KBM-7 (cell line): ENCODE measurements around the gene UBTD2.
A peak's percentile ranks its signal among the peaks of the same experiment; 100 is the strongest.

Experiments used
- DNase-seq: peaks from one replicate; pipeline ENCODE4 v3.0.0-alpha.2; 2015
- in situ Hi-C: fragments of 300-500 bp; cut with MboI; formaldehyde crosslinking; loops from 2 replicates; pipeline ENCODE4 v1.14.3; 2020; ENCODE audit warnings: low sequenced_read_pairs, low pct_unique_long_range_greater_than_20kb, mixed read lengths

The UBTD2 gene

DNA sequence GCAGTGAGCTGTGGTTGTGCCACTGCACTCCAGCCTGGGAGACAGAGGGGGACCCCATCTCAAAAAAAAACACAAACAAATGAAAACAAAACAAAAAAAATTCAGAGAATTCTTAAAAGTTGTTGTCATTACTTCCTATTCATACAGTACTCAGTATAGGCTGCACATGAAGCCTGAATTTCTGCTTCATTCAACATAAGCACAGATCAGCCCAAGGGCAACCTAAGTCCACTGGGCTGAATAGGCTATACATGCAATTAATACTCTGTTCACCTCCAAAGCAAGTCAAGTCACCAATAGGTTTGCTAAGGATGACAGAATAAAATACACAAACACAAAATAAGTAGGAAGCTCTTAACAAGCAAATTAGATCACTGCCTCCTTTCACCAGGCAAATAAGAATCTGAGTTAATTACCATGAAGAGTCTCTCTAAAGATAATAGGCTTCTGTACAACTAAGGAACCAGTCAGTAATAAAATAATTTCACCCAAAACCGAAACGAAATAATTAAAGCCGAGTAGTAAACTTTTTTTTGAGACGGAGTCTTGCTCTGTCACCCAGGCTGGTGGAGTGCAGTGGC is 18.7 kb downstream of the UBTD2 start:
- no peak for DNase-seq
- in situ Hi-C loops = no loop called here

DNA sequence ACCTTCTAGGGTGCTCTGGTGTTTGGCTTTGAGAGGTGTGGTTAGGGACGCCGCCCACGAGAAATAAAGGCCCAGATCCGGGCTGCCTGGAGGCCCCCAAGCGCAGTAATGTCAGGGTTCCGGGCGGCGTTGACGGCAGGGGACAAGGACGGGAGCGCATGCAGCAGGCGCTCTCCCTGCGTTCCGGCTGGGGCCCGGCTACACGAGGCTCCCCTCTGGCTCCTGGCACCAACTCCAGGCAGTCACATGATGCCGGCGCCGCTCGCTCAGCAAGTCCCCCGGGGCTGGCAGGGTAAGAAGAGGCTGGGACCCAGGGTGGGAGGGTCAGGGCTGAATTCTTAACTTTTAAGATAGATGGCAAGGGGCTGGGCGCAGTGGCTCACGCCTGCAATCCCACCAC is 28.1 kb downstream of the UBTD2 start:
- in situ Hi-C loops = no loop called here
- no peak for DNase-seq

DNA sequence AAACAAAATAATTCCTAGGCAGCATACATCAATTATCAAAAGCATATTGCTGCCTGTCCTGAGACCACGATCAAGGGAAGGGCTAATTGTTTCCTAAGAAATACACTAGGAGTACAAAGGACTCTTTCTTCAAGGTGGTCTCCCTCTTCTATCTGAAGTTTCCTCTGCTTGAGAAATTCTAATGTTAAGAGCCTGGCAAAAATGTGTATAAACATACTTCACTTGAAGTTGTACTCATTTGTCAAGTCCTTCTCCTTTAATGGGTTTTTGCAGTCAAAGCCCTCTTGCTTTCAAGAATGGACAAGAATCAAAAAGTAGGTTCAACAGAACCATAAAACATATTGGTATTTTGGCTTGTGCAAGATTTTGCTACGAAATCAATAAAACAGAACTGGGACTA is 31.1 kb downstream of the UBTD2 start:
- in situ Hi-C loops = no loop called here
- no peak for DNase-seq

DNA sequence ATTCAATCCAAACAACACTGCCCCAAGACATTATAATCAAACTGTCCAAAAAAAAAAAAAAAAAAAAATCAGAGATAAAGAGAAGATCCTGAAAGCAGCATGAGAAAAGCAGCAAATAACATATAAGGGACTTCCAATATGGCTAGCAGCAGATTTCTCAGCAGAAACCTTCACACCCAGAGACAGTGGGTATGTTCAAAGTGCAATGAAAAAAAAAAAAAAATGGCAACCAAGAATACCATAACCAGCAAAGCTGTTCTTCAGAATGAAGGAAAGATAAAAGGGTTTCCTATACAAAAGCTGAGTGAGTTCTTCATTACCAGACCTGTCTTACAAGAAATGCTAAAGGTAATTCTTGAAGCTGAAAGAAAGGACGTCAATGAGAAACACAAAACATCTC is 32.1 kb downstream of the UBTD2 start:
- no peak for DNase-seq

DNA sequence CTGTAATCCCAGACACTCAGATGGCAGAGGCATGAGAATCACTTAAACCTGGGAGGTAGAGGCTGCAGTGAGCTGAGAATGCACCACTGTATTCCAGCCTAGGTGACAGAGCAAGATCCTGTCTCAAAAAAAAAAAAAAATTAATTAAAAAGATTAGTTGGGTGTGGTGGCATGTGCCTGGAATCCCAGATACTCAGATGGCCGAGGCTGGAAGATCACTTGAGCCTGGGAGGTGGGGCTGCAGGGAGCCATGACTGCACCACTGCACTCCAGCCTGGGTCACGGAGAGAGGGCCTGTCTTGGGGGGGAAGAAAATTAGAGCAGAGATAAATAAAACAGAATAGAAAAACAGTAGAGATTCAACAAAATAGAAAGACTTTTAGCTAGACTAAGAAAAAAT is 34.9 kb downstream of the UBTD2 start:
- in situ Hi-C loops = no loop called here
- no peak for DNase-seq

More for the DNA sequence above, 32.1 kb downstream of the UBTD2 start:
- in situ Hi-C loops = no loop called here

DNA sequence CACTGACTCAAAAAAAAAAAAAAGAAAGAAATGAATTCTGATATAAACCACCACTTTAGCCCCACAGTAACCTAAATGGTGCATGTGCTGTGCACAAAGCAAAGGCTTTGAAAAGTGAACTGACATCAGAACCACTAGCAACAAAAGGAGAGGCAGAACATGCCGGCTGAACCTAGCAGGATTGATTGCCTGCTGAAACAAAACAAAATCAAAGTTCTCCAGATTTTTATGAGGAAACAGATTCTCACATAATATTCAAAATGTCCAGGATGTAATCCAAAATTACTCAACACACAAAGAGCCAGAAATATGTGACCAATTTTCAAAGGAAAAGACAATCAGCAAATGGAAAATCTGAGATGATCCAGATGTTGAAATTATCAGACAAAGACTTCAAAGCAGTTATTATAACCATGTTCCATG is 37.9 kb downstream of the UBTD2 start:
- in situ Hi-C loops = no loop called here
- no peak for DNase-seq

DNA sequence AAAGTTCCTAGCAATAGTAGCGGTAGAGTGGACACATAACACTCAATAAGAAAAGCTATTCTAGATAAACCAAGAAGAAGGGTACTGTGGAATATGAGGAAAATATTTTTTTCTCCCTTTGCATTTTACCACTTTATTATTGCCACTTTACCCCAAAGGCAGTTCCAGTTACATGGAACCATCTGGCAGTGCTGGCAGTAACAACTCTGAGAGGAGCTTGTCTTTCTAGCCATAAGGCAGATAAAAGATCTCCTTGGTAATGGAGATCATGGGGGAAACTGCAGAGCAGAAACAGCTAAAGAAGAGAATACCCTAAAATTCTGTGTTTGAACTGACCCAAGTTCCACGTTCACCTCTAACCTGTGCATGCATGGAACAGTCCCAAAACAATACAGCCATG is 38.5 kb downstream of the UBTD2 start:
- no peak for DNase-seq
- in situ Hi-C loops = no loop called here

DNA sequence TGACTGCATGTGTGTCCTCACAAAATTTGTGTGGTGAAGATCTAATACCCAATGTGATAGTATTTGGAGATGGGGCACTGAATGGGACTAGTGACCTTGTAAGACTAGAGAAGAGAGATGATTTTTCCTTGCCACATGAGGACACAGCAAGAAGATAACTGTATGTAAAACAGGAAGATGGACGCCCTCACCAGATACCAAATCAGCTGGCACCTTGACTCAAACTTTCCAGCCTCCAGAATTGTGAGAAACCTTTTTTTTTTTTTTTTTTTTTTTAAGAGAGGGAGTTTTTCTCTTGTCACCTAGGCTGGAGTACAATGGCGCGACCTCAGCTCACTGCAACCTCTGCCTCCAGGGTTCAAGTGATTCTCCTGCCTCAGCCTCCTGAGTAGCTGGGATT is 40.3 kb downstream of the UBTD2 start:
- in situ Hi-C loops = no loop called here
- no peak for DNase-seq

DNA sequence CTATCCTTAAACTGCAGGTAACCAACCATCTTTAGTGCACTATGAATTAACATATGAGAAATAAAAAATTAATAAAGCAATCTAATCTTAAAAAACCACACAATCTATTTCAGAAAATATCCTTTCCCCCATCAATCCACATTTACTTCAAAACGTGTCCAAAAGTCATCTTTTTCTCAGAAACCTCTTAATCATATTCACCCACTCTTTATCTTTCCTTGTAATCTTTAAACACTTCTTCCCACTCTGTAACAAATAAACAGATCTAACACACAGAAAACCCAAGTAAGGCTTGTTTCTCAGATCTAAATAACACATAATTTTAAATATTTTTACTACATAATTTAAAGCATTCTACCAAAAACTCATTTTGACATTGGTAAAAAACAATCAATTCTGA is 45.2 kb downstream of the UBTD2 start:
- DNase-seq = no peak
- in situ Hi-C loops = no loop called here

DNA sequence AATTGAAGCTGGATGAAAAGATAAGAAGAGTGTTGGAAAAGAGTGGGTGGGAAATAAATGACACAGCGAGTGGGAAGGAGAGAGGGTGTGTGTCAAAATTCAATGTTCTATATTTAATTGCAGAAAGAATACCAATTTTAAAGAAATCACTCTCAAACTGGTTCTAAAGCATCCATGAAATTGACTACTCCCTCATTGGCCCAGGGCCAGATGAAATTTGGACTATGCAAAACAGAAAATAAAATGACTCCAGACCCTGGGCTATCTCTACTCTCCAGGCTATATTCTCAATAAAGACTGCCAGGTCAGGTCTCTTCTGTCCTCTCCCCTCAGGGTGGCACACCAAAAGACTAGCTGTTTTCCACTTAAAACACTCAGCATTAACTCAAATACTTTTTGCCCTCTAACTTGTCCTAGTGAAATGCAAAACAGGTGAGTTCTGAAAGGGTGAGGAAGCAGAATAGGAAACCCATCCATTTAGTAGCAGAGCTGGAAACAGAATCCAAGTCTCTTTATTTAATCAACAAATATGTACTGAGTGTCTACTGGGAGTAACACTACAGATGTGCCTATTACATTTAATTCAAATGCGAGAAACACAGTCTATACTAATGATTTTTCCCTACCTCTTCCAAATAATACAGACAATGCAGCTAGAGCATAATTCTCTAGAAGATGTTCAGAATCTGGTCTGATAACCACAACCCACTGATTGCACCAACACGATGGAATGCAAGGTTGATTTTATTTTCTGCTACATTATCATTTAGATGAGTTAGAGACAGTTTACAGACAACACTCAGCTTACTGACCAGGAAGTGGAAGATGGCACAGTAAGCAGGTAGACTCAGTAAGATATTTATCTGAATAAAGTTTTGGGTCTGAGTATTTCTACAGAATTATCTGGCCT is 47.5 kb downstream of the UBTD2 start:
- in situ Hi-C loops = no loop called here
- DNase-seq = no peak

DNA sequence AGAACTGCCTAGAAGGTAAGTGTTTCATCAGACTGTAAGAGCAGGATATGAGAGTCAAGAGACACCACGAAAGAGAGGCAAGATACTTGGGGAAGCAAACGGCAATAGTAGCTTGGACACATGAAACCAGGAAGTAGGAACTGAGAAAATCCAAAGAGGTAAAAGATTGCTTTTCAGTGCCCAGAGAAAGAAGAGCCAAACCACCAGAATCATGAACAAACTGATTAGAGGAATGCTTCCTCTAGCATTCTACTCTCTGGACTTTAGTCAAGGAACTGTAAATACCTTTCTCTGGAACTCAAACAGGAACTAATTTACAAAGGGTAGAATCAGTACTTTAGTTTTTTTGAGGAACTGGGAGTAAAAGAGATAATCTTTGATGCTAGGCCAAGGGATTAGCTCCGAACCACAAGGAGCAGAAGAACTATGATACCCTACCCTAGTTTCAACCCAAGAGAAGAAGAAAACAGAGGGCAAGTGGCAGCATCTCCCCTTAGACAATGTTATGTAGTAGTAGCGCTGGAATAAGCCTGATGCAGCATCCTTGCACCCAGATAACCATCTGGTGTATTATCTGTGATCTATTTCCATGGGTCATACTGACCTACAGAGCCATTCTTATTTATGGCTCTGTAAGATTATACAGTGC is 48.3 kb downstream of the UBTD2 start:
- DNase-seq = peak; percentile 69
- in situ Hi-C loops = no loop called here

DNA sequence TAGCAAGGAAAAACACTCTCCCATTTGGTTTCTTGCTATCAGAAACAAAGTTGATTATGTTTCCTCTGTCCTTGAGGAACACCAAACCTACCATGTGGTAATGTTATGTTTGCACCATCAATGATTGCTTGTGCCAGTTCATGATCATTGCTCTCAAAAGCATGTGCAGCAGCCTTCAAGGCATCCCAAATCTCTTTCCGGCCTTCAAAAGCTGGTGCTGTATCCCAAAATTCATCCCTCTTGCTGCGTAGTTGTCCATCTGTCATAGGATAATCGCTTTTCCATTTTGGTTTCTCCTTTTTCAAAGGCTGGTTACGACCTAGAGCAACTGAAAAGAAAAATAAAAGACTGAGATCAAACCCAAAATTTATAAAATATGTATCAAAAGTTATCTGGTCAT is 49.5 kb downstream of the UBTD2 start:
- in situ Hi-C loops = no loop called here
- no peak for DNase-seq

DNA sequence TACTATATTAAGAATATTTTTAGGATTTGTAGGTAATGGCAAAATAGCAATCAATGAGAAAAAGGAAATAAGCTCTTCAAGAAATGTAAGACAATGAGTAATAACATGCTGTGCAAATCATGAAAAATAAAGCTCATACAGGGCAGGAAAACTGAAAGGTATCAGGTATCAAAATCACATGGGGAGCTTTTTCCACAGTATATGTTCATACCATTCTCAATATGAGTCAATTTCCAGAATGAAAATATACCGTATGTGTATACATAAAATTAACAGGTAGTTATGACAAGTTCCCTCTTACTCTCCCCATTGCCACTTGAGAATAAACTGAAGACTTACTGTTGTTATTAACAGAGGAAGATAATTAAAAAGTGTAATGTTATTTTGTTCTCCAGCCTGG is 53.7 kb downstream of the UBTD2 start:
- in situ Hi-C loops = no loop called here
- no peak for DNase-seq

DNA sequence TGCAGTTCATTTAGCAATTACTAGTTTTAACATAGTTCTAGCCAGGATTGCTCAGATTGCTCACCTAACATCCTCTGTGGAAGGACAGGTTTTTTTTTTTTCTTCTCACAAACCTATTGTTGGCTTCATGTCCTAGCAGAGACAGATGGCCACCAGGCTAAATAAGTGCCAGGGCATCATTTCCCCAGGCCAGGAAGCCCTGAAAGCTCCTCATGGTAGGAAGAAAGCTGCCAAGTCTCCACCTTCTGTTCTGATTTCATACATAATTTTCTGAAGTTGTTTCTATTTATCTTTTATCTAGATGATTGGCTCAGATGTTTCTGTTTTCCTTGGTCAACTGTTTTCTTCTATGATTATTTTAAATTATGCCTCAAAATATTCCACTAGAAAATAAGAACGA is 58.6 kb downstream of the UBTD2 start:
- in situ Hi-C loops = no loop called here
- DNase-seq = no peak

DNA sequence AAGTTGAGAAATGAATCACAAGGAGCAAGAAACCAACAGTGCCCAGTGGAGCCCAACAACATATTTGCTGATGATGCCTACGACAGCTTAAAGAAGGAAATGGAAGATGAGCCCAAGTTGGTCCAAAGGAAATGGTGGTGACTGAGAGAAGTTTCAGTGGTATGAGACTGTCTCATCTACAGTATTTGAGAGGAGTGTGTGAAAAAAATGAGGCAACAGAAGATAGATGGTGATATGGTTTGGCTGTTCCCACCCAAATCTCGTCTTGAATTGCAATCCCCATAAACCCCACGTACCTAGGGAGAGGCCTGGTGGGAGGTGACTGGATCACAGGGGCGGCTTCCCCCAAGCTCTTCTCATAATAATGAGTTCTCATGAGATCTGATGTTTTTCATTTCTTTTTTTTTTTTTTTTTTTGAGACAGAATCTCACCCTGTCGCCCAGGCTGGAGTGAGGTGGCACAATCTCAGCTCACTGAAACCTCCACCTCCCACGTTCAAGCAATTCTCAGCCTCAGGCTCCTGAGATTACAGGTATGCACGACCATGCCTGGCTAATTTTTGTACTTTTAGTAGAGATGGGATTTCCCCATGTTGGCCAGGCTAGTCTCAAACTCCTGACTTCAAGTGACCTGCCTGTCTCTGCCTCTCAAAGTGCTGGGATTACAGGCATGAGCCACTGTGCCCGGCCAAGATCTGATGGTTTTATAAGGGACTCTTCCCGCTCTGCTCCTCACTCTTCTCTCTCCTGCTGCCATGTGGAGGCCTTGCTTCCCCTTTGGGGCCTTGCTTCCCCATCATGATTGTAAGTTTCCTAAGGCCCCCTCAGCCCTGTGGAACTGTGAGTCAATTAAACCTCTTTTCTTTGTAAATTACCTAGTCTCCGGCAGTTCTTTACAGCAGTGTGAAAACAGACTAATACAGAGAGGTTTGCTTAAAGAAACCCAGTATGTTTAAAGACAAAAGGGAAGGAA is 59.4 kb downstream of the UBTD2 start:
- no peak for DNase-seq
- in situ Hi-C loops = no loop called here

DNA sequence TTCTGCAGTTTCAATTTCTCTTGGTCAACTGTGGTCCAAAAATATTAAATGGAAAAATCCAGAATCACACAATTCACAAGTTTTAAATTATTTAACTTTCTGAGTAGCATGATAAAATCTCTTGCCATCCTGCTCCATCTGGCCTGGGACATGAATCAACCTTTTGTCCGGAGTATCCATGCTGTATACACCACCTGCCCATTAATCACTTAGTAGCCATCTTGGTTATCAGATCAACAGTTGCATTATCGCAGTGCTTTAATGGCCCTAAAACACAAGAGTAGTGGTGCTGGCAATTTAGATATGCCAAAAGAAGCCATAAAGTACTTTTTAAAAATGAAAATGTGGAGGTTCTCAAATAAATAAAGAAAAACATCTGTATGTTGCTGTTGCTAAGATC is 64.3 kb downstream of the UBTD2 start:
- in situ Hi-C loops = no loop called here
- no peak for DNase-seq

DNA sequence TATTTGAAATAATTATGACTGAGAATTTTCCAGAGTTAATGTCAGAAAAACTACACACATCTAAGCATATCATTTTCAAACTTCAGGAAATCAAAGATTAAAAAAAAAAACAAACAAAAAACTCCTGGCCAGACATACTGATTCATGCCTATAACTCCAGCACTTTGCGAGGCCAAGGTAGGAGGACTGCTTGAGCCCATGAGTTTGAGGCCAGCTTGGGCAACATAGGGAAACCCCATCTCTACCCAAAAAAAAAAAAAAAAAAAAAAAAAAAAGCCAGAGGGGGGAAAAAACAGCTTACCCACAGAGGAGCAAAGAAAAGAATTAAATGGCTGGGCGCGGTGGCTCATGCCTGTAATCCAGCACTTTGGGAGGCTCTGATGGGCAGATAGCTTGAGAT is 67.2 kb downstream of the UBTD2 start:
- no peak for DNase-seq
- in situ Hi-C loops = no loop called here

DNA sequence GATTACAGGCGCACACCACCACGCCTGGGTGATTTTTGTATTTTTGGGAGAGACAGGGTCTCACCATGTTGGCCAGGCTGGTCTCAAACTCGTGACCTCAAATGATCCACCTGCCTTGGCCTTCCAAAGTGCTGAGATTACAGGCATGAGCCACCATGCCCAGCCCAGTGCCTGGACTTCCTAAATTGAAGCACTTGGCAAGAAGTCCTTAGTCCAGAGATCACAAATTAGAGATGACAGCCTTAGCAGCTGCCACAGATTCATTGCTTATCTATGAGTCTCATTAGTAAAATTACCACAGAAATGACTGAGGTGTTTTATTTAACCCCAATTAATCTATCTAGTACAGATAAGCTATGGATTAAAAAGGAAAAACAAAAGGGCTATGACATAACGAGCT is 70.4 kb downstream of the UBTD2 start:
- no peak for DNase-seq
- in situ Hi-C loops = no loop called here

DNA sequence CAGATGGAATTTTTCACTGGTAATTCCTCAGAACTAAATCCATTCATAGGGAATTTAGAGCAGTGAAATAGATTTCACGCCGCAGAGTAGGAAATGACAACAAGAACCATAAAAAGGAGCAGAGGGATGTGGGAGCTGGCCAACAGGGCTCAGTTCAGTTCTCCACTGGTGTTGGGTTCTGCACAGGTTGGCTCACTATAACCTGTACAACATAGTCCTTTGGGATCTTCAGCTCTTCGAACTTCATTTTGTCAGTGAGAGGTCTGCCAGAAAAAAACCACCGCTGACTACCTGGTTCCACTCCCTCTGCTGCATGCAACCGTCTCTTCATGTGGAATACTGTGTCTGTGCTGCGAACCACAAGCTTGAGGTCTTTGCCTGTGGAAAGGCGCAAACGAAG is 71.9 kb downstream of the UBTD2 start:
- DNase-seq = no peak
- in situ Hi-C loops = no loop called here
